ENCODE data around the gene FKBP8. TPM values are rescaled to one million over a fixed set of nuclear protein-coding genes. Genes with fewer than 3 reads are reported as not detected.

The FKBP8 gene
- total RNA-seq, 1 donor from 2014 or later: 167 TPM

DNA sequence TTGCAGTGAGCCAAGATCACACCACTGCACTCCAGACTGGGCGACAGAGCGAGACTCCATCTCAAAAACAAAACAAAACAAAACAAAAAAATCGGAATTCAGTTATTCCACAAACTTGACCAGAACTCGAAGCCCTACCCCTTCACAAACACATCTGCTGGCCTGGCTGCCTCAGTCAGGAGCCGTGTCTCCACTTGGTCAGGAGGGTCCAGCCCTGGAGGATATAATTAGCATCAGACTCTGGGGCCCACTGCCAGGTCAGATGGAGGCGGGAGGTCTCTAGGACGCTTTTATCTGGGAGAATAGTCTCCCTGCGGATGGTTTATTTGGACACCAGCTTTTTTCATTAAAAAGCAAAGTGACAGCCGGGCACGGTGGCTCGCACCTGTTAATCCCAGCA is 29.5 kb downstream of the FKBP8 start:
- Mint-ChIP-seq H3K4me1 (ENCODE audit: low read depth) (no peaks in the 10 kb centered on the region), H3K36me3 (ENCODE audit: low read depth) (peaks cover 2% of the 10 kb centered on the region), H3K27me3 (ENCODE audit: insufficient read depth) (no peaks in the 10 kb centered on the region), H3K9me3 (no peaks in the 10 kb centered on the region), H3K27ac (no peak overlapping the region), H3K4me3 (no peak overlapping the region)
- intact Hi-C loops (cut with micrococcal nuclease): no loop called here
- DNase-seq (ENCODE audit: low spot score): no peak

- Mint-ChIP-seq H3K27me3 (ENCODE audit: insufficient read depth) (no peaks in the 10 kb centered on the region), H3K4me1 (ENCODE audit: low read depth) (peaks cover 23% of the 10 kb centered on the region), H3K27ac (no peak overlapping the region), H3K36me3 (ENCODE audit: low read depth) (peaks cover 2% of the 10 kb centered on the region), H3K9me3 (no peaks in the 10 kb centered on the region), H3K4me3 (no peak overlapping the region)
- DNase-seq (ENCODE audit: low spot score): no peak
- intact Hi-C loops (cut with micrococcal nuclease): no loop called here
These were observed 33.2 kb downstream of the FKBP8 start for GRCh38 chr19:18510216-18510615.

DNA sequence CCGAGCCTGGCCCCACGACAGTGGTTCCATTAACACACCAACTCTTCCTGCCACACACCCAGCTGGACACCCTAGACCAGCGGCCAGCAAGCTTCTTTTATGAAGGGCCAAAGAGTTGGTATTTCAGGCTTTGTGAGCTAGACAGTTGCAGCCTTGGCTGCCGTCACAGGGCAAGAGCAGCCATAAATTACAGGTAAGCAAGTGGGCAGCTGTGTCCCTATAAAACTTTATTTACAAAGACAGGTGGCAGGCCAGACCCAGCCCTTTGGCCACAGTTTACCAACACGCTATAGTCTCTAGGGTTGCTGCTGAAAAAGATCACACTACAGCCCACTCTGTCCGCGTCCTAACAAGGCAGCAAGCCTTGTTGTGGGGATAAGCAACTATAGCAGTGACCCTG is 34.8 kb downstream of the FKBP8 start:
- peaks cover 2% of the 10 kb centered on the region for H3K36me3 Mint-ChIP-seq (ENCODE audit: low read depth)
- intact Hi-C loops (cut with micrococcal nuclease): no loop called here

DNA sequence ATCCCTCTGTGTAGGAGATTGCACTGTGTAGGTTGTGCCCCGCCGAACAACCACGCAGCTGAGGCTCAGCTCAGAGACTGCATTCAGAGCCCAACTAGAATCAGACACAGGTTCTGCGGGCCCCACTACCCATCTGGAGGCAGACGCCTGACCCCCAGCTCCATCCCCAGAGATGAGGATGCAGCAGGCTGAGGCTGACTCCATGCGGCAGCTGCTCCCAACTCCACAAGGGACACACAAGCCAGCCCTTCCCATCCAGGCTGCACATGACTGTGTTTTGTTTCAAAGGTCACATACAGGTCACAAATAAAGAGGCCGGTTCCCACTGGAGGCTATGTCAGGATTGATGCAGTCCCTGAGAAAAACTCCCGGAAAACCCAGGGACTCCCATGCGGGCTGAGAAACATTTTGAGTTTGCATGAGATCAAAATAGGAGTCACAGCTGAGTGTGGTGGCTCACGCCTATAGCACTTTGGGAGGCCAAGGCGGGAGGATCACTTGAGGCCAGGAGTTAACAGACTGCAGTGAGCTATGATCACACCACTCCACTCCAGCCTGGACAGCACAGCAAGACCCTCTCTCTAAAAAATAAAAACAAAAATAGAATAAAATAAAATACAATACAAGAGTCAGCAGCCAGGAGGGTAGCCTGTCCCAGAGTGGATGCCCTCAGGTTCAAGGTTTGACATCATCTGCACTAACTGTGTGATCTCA is 35.5 kb downstream of the FKBP8 start:
- Mint-ChIP-seq H3K4me1 (ENCODE audit: low read depth) (peaks cover 40% of the 10 kb centered on the region), H3K4me3 (peak overlapping the region; percentile 57)
- intact Hi-C loops (cut with micrococcal nuclease): no loop called here

More for the DNA sequence above, 34.8 kb downstream of the FKBP8 start:
- Mint-ChIP-seq H3K4me1 (ENCODE audit: low read depth) (peaks cover 34% of the 10 kb centered on the region), H3K27me3 (ENCODE audit: insufficient read depth) (no peaks in the 10 kb centered on the region), H3K9me3 (no peaks in the 10 kb centered on the region), H3K27ac (no peak overlapping the region), H3K4me3 (no peak overlapping the region)
- no peak for DNase-seq (ENCODE audit: low spot score)

DNA sequence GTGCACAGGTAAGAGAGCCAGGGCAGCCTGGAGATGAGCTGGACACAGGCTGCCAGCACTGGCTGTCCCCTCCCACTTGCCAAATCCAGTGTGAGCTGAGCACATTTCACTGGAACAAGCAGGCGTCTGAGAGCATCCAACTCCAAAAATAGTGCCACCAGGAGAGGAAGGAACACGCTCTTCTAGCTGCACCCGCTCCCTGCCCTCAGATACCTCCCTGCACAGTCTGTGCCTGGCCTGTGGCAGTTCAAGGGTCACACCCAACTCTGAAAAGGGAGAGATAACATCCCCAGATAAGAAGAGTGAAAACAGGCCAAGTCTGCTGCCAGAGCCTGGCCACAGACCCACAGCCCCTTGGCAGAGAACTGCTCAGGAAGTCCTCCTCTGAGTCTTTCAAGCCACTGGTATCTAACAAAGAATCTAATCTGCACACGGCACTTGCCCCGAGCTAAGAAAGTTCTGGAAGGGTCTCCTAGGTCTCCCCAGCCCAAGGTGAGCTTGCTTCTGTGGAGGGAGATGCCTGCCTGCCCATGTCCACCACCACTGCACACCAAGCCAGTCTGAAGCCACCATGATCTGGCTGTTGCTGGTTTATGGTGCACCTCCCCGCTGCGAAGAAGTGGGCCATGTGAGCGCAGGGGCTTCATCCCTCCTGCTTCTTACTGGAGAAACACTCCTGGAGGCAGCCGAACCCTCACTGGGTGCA is 36.2 kb downstream of the FKBP8 start:
- H3K36me3 Mint-ChIP-seq (ENCODE audit: low read depth): no peaks in the 10 kb centered on the region
- peak overlapping the region; percentile 57 for H3K4me3 Mint-ChIP-seq
- H3K27ac Mint-ChIP-seq: peak overlapping the region; percentile 82
- intact Hi-C loops (cut with micrococcal nuclease): no loop called here
- no peaks in the 10 kb centered on the region for H3K27me3 Mint-ChIP-seq (ENCODE audit: insufficient read depth)
- H3K4me1 Mint-ChIP-seq (ENCODE audit: low read depth): peaks cover 46% of the 10 kb centered on the region
- no peak for DNase-seq (ENCODE audit: low spot score)
- no peaks in the 10 kb centered on the region for H3K9me3 Mint-ChIP-seq

More for the DNA sequence above, 35.5 kb downstream of the FKBP8 start:
- Mint-ChIP-seq H3K27ac (peak overlapping the region; percentile 82), H3K9me3 (no peaks in the 10 kb centered on the region), H3K27me3 (ENCODE audit: insufficient read depth) (no peaks in the 10 kb centered on the region), H3K36me3 (ENCODE audit: low read depth) (no peaks in the 10 kb centered on the region)
- no peak for DNase-seq (ENCODE audit: low spot score)

DNA sequence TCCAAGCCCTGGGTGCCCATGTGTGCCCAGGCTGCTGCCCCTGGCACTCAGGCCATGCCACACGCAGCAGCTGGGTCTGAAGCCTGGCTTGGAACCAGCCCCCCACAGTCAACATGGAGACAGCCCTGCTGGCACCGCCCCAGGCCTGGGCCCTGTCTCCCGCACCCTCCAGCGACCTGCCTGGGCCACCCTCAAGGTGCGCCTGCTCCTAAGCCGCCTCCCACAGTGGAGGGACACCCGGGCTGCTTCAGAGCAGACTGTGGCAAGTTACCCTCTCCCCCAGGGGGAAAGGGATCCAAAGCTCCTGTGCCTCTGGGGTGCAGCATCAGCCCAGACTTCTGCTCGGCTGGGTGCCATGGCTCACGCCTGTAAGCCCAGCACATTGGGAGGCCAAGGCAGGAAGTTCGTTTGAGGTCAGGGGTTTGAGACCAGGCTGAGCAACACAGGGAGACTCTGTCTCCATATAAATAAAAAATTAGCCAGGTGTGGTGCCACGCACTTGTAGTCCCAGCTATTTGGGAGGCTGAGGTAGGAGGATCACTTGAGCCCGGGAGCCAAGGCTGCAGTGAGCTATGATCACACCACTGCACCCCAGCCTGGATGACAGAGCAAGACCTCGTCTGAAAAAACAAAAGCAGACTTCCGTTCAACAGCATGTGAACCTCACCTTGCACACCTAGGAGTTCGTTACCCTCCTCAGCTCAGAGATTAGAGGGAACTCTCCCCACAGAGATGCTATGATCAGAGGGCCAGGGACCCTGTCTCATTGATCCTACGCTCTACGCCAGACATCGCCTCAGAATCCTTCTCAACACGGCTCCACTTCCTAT is 37.1 kb downstream of the FKBP8 start:
- DNase-seq (ENCODE audit: low spot score): no peak
- H3K9me3 Mint-ChIP-seq: no peaks in the 10 kb centered on the region
- intact Hi-C loops (cut with micrococcal nuclease): no loop called here
- no peaks in the 10 kb centered on the region for H3K27me3 Mint-ChIP-seq (ENCODE audit: insufficient read depth)
- H3K4me1 Mint-ChIP-seq (ENCODE audit: low read depth): peaks cover 49% of the 10 kb centered on the region
- no peak overlapping the region for H3K4me3 Mint-ChIP-seq
- no peaks in the 10 kb centered on the region for H3K36me3 Mint-ChIP-seq (ENCODE audit: low read depth)
- peak overlapping the region; percentile 82 for H3K27ac Mint-ChIP-seq

GRCh38 chr19:18504886-18505610 is 38.3 kb downstream of the FKBP8 start:
- Mint-ChIP-seq H3K4me3 (peak overlapping the region; percentile 20), H3K36me3 (ENCODE audit: low read depth) (peaks cover 2% of the 10 kb centered on the region)

GRCh38 chr19:18503971-18504885 is 39.1 kb downstream of the FKBP8 start:
- H3K9me3 Mint-ChIP-seq: no peaks in the 10 kb centered on the region
- intact Hi-C loops (cut with micrococcal nuclease): no loop called here
- H3K4me1 Mint-ChIP-seq (ENCODE audit: low read depth): peaks cover 66% of the 10 kb centered on the region
- peaks cover 2% of the 10 kb centered on the region for H3K36me3 Mint-ChIP-seq (ENCODE audit: low read depth)
- DNase-seq (ENCODE audit: low spot score): no peak
- H3K4me3 Mint-ChIP-seq: no peak overlapping the region
- H3K27ac Mint-ChIP-seq: no peak overlapping the region
- H3K27me3 Mint-ChIP-seq (ENCODE audit: insufficient read depth): no peaks in the 10 kb centered on the region

More at GRCh38 chr19:18504886-18505610, 38.3 kb downstream of the FKBP8 start:
- DNase-seq (ENCODE audit: low spot score): no peak
- H3K27ac Mint-ChIP-seq: peak overlapping the region; percentile 27
- H3K27me3 Mint-ChIP-seq (ENCODE audit: insufficient read depth): no peaks in the 10 kb centered on the region
- intact Hi-C loops (cut with micrococcal nuclease): no loop called here
- no peaks in the 10 kb centered on the region for H3K9me3 Mint-ChIP-seq
- H3K4me1 Mint-ChIP-seq (ENCODE audit: low read depth): peaks cover 60% of the 10 kb centered on the region

GRCh38 chr19:18503337-18503970 is 39.9 kb downstream of the FKBP8 start:
- H3K9me3 Mint-ChIP-seq: no peaks in the 10 kb centered on the region
- peak overlapping the region; percentile 52 for H3K27ac Mint-ChIP-seq
- no peaks in the 10 kb centered on the region for H3K27me3 Mint-ChIP-seq (ENCODE audit: insufficient read depth)
- intact Hi-C loops (cut with micrococcal nuclease): no loop called here
- H3K4me1 Mint-ChIP-seq (ENCODE audit: low read depth): peaks cover 72% of the 10 kb centered on the region
- DNase-seq (ENCODE audit: low spot score): no peak
- H3K4me3 Mint-ChIP-seq: no peak overlapping the region
- H3K36me3 Mint-ChIP-seq (ENCODE audit: low read depth): peaks cover 2% of the 10 kb centered on the region

DNA sequence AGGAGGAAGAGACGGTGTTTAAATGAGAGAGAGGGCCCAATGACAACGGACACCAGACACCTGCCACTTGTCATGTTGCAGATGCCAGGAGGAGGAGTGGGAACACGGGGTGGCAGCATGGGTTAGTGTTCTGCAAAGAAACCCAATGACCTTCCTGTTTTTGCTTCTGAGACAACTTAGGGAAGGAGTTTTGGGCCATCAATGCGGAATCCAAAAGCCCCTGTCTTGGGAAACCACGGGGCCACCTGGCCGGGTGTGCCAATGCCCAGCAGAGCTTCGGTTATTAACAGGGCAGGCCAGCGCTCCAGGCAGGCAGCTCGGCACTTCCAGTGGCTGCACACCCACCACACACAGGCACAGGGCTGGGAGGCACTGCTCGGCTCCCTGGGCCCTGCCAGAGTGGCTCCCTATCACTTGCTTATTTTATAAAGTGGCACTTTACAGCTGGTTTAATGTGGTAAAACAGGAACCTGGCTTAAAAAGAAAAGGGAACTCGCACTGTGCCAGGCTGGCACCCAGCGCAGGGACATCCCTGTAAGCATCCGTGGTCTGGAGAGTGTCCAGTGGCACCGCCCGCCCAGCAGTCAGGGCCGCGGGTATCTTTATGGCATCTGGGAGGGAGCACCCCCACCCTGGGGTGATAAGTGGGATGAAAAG is 40.6 kb downstream of the FKBP8 start:
- Mint-ChIP-seq H3K36me3 (ENCODE audit: low read depth) (peaks cover 2% of the 10 kb centered on the region), H3K4me1 (ENCODE audit: low read depth) (peaks cover 70% of the 10 kb centered on the region), H3K4me3 (no peak overlapping the region), H3K27me3 (ENCODE audit: insufficient read depth) (no peaks in the 10 kb centered on the region), H3K27ac (peak overlapping the region; percentile 52), H3K9me3 (no peaks in the 10 kb centered on the region)
- DNase-seq (ENCODE audit: low spot score): no peak
- intact Hi-C loops (cut with micrococcal nuclease): no loop called here

DNA sequence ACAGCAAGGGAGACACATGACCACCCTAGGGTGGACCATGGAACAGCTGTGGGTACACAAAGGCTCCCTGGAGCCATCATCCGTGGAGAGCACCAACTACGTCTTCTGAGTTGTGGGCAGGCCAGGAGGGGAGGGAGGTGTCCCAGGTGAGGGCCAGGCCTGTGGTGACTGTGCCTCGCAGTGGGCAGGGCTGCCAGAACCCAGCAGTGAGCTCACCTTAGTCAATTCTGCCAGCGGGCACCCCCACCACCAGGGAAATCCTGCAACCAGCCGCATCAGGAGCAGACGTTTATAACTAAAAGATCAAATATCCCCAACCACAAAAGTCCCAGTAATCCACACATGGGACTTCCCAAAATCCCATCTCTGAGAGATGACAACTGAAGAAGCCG is 41.1 kb downstream of the FKBP8 start:
- Mint-ChIP-seq H3K36me3 (ENCODE audit: low read depth) (peaks cover 2% of the 10 kb centered on the region), H3K27ac (peak overlapping the region; percentile 41), H3K4me3 (no peak overlapping the region), H3K4me1 (ENCODE audit: low read depth) (peaks cover 66% of the 10 kb centered on the region), H3K9me3 (no peaks in the 10 kb centered on the region), H3K27me3 (ENCODE audit: insufficient read depth) (no peaks in the 10 kb centered on the region)
- no peak for DNase-seq (ENCODE audit: low spot score)
- intact Hi-C loops (cut with micrococcal nuclease): no loop called here
